Retinal pigment epithelial cell (primary cell): ENCODE results near the gene AP1B1.

Experiments
- DNase-seq: peaks from one replicate; pipeline ENCODE4 v3.0.0-alpha.2; 2010; ENCODE audit warnings: low read depth
- H3K4me3 ChIP-seq: 2 replicates; pipeline ENCODE4 v1.5.1; 2011; ENCODE audit warnings: mild to moderate bottlenecking, low read length, control low read depth, moderate library complexity
- TF ChIP-seq, protein P1 (sequence below): conservative IDR thresholded peaks from 2 replicates; pipeline ENCODE4 v1.5.1; 2011; ENCODE audit warnings: low read depth, low read length, control low read depth, inconsistent platforms

Gene AP1B1

DNA sequence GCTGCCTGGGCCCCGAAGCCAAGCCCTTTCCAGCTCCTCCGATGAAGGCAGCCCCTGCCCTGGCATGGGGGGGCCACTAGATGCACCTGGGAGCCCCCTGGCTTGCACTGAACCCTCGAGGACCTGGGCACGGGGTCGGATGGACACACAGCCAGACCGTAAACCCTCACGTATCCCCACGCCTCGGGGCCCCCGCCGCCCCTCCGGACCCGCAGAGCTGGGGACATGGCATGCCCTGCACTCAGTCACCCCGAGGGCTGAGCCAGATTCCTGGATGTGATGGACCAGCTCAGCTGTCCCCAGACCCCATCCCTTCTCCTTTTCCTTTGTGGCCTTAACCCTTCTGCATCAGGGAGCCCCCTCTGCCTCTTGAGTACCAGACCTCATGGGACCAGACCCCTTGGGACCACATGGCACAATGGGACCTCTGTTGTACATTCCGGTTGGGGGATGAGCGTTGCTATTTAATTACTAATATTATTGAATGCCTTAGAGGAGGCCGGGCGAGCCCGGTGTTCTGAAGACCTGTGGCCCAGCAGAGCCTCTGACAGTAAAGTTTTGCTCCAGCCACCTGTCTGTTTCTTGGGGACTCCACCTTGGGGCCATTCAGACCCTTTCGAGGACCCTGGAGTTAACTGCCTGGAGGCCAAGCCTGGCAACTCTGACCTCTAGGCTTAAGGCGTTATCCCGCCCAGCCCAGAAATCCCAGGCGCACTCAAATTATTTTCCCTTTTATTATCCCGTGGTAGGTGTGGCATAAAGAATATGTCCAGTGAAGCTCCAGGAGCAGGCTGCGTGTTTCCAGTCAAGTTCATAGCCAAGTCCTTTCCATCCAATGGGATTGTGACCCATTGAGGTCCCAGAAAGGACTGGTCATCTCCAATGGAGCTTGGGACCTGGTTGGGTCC, 75.9 kb downstream of the AP1B1 start:
- no peak overlapping the region for H3K4me3 ChIP-seq
- DNase-seq = no peak
- TF ChIP-seq, protein P1, sequence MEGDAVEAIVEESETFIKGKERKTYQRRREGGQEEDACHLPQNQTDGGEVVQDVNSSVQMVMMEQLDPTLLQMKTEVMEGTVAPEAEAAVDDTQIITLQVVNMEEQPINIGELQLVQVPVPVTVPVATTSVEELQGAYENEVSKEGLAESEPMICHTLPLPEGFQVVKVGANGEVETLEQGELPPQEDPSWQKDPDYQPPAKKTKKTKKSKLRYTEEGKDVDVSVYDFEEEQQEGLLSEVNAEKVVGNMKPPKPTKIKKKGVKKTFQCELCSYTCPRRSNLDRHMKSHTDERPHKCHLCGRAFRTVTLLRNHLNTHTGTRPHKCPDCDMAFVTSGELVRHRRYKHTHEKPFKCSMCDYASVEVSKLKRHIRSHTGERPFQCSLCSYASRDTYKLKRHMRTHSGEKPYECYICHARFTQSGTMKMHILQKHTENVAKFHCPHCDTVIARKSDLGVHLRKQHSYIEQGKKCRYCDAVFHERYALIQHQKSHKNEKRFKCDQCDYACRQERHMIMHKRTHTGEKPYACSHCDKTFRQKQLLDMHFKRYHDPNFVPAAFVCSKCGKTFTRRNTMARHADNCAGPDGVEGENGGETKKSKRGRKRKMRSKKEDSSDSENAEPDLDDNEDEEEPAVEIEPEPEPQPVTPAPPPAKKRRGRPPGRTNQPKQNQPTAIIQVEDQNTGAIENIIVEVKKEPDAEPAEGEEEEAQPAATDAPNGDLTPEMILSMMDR = no peak

GRCh38 chr22:29311464-29312217, 76.7 kb downstream of the AP1B1 start:
- TF ChIP-seq, protein P1 = no peak
- DNase-seq = no peak
- H3K4me3 ChIP-seq = no peak overlapping the region

- H3K4me3 ChIP-seq = no peak overlapping the region
- DNase-seq = peak; percentile 83
- TF ChIP-seq, protein P1 = no peak
These were observed 77.5 kb downstream of the AP1B1 start for GRCh38 chr22:29310863-29311339.

- no peak for DNase-seq
- H3K4me3 ChIP-seq = no peak overlapping the region
- TF ChIP-seq, protein P1 = no peak
These were observed 78.1 kb downstream of the AP1B1 start for GRCh38 chr22:29310065-29310862.

DNA sequence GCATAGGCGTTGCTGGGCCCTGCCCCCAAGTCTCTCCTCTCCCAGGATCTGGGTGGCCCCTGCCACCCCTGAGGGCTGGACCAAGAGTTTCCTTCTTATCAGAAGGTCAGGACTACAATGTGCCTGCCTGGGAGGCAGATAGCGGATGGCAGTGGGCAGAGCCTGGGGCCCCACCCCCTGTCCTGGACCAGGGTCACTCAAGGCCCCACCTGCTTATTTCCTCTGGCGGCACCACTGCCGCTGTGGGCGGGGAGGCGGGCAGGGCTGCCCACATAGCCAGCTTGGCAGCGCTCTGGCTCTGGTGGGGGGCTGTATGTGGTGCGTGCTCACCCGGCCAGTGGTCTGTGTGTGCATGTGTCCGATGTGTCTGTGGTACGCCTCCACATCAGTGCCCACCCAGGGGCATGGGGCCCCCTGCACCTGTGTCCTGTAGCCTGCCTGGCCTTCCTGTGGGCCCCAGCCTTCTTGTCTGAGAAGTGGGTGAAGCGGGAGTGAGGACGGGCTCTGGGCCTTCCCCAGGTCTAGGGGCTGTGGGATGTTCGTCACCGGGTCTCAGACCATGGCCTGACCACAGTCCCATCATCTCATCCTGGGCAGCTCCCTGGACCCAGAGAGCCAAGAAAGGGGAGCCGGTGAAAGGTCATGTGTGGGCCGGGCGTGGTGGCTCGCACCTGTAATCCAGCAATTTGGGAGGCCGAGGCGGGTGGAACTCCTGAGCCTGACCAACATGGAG, 78.9 kb downstream of the AP1B1 start:
- DNase-seq = no peak
- H3K4me3 ChIP-seq = no peak overlapping the region

GRCh38 chr22:29308791-29309262, 79.5 kb downstream of the AP1B1 start:
- DNase-seq = no peak
- TF ChIP-seq, protein P1 = no peak
- H3K4me3 ChIP-seq = no peak overlapping the region

More for the DNA sequence above, 78.9 kb downstream of the AP1B1 start:
- TF ChIP-seq, protein P1 = no peak
